22Rv1 (cell line): Measurements from ENCODE around the gene FRMD3.

Experiments
- CTCF ChIP-seq: fragments of 450-650 bp; IDR thresholded peaks from 2 replicates; pipeline ENCODE4 v1.5.1; 2017; ENCODE audit warnings: mild to moderate bottlenecking
- ZFX ChIP-seq: fragments of 450-650 bp; IDR thresholded peaks from 2 replicates; pipeline ENCODE4 v1.6.1; 2017; ENCODE audit warnings: antibody characterized with exemption, borderline replicate concordance

- TF ChIP-seq CTCF (no peak), ZFX (no peak)
Observed at GRCh38 chr9:83267741-83268140, 270.5 kb downstream of the FRMD3 start.
